Measurements from ENCODE around the gene TXNL4A.
"Not testable (repeated sequence)": the region's sequence is repeated elsewhere in the genome, so short reads cannot be mapped to it uniquely, and the experiment has no call there.

Gene TXNL4A, protein sequence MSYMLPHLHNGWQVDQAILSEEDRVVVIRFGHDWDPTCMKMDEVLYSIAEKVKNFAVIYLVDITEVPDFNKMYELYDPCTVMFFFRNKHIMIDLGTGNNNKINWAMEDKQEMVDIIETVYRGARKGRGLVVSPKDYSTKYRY
- 41.3 to 63.6 reads per million in 2 donors for total RNA-seq

GRCh38 chr18:79988451-79989194 is at the start of gene TXNL4A:
TSS of gene TXNL4A (minus strand) at chr18:79988563. CDS start at chr18:79988392, 171 bp downstream.
- DNase-seq = peak; percentile 73

- DNase-seq = no peak
These were observed 48.9 kb upstream of the TXNL4A start for GRCh38 chr18:80037300-80037699.

- DNase-seq = no peak
These were observed 47.6 kb upstream of the TXNL4A start for GRCh38 chr18:80035997-80036396.

DNA sequence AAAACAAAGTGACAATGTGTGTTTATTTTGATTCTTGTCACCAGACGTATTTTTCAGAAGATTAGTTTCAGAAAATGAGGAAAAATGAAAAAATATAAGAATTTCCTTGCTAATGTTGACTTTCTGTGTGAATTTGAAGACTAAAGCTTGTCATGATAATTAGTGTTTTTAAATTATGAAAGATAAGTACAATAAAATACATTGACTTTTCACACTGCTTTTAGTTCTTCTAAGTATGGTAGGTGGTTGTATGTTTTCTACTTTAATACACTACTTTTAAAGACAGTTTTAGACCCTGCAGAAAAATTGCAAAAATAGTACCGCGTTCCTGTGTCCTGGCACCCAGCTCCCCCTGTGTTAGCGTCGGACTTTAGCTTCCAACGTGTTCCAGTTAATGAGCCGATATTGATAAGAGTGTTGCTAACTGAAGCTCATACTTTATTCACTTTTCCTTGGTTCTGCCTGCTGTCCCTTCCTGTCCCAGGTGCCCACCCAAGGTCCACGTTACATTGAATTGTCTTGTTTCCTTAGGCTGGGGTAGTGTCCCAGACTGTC is 46.6 kb upstream of the TXNL4A start:
- no peak for DNase-seq

- DNase-seq = peak; percentile 100
These were observed 45.9 kb upstream of the TXNL4A start, which contains the start of gene RBFA for GRCh38 chr18:80034068-80034851. TSS of gene RBFA (plus strand) at chr18:80034434. CDS start at chr18:80034496, 62 bp downstream.

DNA sequence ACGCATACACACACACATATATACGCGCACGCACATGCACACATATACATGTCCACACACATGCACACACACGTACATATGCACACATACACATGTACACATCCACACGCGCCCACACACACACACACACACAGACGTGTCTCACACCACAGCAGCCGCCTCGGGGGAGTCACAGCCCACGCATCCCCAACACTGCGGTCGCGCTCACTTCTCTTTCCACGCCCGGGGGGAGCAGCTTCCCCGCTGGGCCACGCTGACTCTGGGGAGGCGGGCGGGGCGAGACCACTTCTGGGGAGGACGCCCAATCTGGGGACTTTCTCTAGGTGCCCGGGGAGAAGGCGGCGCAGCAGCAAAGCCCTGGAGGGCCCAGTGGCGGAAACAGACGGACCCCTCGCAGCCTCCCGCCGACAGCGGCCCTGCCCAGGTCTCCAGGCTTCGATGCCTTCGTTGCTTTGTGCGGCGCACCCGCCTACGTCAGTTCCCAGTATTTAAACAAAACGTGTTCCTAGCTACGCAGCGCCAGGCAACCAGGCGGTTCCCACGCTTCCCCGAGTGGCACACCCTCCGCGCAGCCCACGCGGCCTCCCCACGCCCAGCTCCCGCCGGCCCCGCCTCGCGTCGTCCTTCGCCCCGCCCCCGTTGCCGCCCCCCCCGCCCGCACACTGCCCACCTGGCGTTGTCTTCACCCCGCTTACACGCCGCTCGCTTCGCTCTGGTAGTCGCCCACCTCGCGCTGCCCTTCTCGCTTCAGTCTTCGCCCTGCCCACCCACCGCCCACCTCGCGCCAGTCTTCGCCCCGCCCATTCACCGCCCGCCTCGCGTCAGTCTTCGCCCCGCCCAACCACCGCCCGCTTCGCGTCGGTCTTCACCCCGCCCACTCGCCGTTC is 45.1 kb upstream of the TXNL4A start:
- peak; percentile 59 for DNase-seq

DNA sequence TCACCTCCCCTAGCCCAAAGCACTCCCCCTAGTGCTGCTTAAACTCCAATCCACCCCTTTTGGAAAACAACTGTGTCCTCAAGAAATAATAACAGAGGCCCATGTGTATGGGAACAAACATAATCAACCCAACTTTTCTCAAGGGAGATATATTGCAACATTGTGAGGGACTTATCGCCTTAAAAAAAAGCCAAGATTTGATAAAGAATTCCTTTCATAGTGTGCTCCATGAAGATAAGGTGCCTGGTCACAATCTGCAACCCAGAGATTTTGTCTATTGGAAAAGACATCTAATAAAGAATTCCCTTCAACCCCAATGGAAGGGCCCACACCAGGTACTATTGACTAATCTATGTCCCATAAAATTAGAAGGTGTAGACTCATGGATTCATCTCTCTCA is 41.3 kb upstream of the TXNL4A start:
- no peak for DNase-seq

DNA sequence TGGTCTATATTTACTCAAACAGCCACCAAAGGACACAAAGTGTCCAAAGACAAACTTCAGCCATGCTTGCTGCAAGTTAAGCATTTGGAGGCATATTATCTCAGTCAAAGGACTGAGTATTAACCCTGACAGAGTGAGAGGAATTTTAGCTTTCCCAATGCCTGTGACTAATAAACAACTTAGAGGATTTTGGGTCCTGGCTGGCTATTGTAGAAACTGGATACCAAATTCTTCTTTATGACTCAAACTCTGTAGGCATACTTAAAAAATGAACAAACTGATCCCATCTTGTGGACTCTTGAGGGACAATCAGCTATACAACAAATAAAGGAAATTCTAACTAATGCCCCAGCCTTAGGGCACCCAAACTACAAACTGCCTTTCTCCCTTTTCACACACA is 39.4 kb upstream of the TXNL4A start:
- not testable (repeated sequence) for DNase-seq

DNA sequence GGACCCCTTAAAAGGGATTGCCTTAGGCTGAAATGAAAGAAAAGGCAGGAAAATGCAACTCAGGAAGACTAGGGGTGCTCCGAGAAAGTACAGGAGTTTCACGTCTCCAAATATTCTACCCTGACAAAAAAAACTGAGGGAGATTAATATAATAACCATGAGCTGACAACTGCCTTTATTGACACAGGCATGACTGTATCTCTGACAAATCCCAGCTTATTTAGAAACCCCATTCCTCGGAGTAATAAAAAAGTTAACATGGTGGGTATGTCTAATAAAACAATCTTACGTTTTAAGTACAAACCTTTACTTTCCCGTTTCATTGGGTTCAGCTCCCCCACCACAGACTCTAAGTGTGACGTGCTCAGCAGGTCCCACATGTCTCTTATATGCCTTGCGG is 38.0 kb upstream of the TXNL4A start:
- no peak for DNase-seq

- no peak for DNase-seq
These were observed 34.8 kb upstream of the TXNL4A start for GRCh38 chr18:80023173-80023572.

GRCh38 chr18:80022613-80023012 is 34.2 kb upstream of the TXNL4A start:
- DNase-seq = no peak

GRCh38 chr18:80012714-80013113 is 24.4 kb upstream of the TXNL4A start:
- no peak for DNase-seq

- not testable (repeated sequence) for DNase-seq
These were observed 23.3 kb upstream of the TXNL4A start for GRCh38 chr18:80011496-80012137.

GRCh38 chr18:80010551-80010906 is 22.2 kb upstream of the TXNL4A start:
- no peak for DNase-seq

GRCh38 chr18:80009661-80010550 is 21.5 kb upstream of the TXNL4A start:
- DNase-seq = no peak

GRCh38 chr18:80006724-80007123 is 18.4 kb upstream of the TXNL4A start:
- DNase-seq = no peak

DNA sequence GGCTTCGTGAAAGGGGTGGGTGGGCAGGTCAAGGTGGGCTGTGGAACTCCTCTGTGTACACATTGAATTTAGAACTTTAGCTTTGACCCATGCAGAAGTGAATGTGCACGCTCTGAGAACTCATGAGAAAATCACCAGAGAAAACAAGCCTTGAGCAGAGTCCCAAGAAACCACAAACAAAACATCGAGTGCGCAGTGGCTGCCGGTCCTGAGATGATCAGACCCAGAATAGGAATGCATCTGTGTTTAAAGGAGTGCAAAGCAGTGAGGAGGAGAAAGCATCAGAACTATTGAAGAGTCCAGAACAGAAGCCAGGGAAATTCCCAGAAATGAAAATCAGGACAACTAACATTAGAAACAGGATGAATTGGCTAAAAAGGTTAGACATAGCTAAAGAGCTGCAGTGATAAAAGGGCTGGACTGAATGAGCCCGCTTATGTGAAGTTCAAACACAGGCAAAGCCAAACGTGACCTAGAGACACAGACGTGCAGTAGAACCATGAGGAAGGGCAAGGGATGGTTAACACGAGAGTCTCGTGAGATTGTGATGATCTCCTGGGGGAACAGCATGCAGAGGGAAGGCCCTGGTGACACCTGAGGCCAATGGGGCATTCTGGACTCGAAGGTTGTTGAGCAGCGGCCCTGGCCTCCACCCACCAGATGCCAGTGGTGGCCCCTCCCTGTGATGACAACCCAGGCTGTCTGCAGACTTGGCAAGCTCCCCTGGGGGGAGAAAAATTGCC is 16.4 kb upstream of the TXNL4A start:
- DNase-seq = no peak

- no peak for DNase-seq
These were observed 14.1 kb upstream of the TXNL4A start for GRCh38 chr18:80002468-80002867.

- no peak for DNase-seq
These were observed 12.5 kb upstream of the TXNL4A start for GRCh38 chr18:80000877-80001276.

- not testable (repeated sequence) for DNase-seq
These were observed 11.3 kb upstream of the TXNL4A start for GRCh38 chr18:79999701-80000100.
